ENCODE results near the gene ST6GAL1.
A peak's percentile ranks its signal among the peaks of the same experiment; 100 is the strongest.

Gene ST6GAL1

DNA sequence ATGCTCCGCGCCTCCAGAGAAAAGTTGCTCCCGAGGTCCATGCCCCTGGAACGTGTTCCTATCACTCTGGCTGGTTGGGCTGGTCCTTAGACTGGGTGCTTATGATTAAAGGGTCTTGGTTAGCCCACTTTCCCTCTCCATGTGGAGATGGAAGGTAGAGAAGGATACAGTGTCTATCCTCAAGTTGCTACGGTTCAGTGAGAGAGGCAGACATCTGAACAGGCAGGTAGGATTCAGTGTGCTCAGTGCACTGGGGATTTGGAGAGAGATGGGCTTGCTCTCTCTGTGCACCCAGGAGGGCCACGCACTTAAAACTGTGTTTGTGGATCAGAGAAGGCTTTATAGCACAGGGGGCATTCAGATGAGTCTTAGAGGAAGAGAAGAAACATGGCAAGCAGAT, 146.0 kb downstream of the ST6GAL1 start:
- Histone ChIP-seq H3K27me3 (ENCODE audit: insufficient read depth, low read length) (no peaks in the 10 kb centered on the region), H3K4me1 (ENCODE audit: insufficient read depth, low read length) (peaks cover 22% of the 10 kb centered on the region), H3K36me3 (ENCODE audit: insufficient read depth, low read length) (peaks cover 64% of the 10 kb centered on the region), H3K9ac (ENCODE audit: low read depth, low read length) (no peak overlapping the region), H3K9me3 (ENCODE audit: insufficient read depth, low read depth, low read length) (no peaks in the 10 kb centered on the region), H3K4me3 (ENCODE audit: low read length) (no peak overlapping the region), H3K27ac (ENCODE audit: low read depth, low read length) (no peak overlapping the region)
- WGBS: 94% methylated on average over 6 of the region's 6 CpGs

GRCh38 chr3:187077085-187077484, 146.8 kb downstream of the ST6GAL1 start:
- no peaks in the 10 kb centered on the region for H3K9me3 ChIP-seq (ENCODE audit: insufficient read depth, low read depth, low read length)
- H3K4me3 ChIP-seq (ENCODE audit: low read length): no peak overlapping the region
- H3K4me1 ChIP-seq (ENCODE audit: insufficient read depth, low read length): peaks cover 18% of the 10 kb centered on the region
- H3K27ac ChIP-seq (ENCODE audit: low read depth, low read length): no peak overlapping the region
- H3K27me3 ChIP-seq (ENCODE audit: insufficient read depth, low read length): no peaks in the 10 kb centered on the region
- peaks cover 60% of the 10 kb centered on the region for H3K36me3 ChIP-seq (ENCODE audit: insufficient read depth, low read length)
- WGBS: 93% methylated on average over 3 of the region's 3 CpGs
- H3K9ac ChIP-seq (ENCODE audit: low read depth, low read length): no peak overlapping the region

- Histone ChIP-seq H3K9ac (ENCODE audit: low read depth, low read length) (no peak overlapping the region), H3K36me3 (ENCODE audit: insufficient read depth, low read length) (peaks cover 56% of the 10 kb centered on the region), H3K4me1 (ENCODE audit: insufficient read depth, low read length) (peaks cover 14% of the 10 kb centered on the region), H3K4me3 (ENCODE audit: low read length) (no peak overlapping the region), H3K27ac (ENCODE audit: low read depth, low read length) (no peak overlapping the region), H3K9me3 (ENCODE audit: insufficient read depth, low read depth, low read length) (no peaks in the 10 kb centered on the region), H3K27me3 (ENCODE audit: insufficient read depth, low read length) (no peaks in the 10 kb centered on the region)
- WGBS: 90% methylated on average over 5 of the region's 5 CpGs
Measured at GRCh38 chr3:187077537-187077936, 147.2 kb downstream of the ST6GAL1 start.

DNA sequence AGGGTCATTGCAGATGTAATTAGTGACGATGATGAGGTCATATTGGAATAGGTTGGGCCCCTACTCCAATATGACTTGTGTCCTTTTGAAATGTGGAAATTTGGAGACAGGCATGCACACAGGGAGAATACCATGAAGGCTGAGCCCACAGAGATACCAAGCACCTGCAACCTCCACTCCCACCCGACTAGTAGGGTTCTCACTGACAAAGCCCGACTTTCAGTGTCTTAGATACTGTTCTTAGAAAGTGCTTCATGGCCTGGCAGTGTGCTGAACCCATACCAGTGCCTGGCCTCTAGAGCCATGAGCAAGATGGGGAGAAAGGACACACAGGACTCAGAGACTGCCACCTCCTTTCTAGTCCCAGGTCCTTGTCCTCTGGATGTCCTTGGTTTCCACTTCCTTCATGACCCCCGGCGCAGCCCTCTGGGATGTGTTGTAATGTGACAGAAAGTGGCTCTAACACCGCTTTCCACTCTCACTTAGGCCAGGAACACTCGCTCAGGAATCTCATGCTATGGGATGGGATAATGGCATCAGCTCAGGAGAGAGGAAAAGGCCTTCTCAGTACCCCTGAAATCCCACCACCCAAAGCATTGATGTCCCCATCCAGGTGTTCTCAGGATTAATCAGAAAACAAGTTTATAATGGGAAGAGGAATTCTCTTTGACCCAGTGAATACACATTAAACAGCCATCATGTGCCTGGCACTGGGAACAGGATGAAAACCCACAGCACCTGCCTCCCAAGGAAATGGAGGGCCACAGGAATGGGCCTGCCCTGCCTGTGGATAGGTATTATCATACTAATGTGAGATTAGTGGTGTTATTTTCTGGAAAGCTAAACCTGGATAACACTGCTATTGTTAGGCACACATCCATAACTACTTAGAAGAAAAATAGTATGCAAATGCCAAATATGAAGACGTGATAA, 149.0 kb downstream of the ST6GAL1 start:
- peak overlapping the region; percentile 24; the same call in 1 of the 2 replicates for H3K27ac ChIP-seq (ENCODE audit: low read depth, low read length)
- peaks cover 38% of the 10 kb centered on the region for H3K36me3 ChIP-seq (ENCODE audit: insufficient read depth, low read length)
- H3K9me3 ChIP-seq (ENCODE audit: insufficient read depth, low read depth, low read length): no peaks in the 10 kb centered on the region
- peaks cover 15% of the 10 kb centered on the region for H3K4me1 ChIP-seq (ENCODE audit: insufficient read depth, low read length)
- H3K27me3 ChIP-seq (ENCODE audit: insufficient read depth, low read length): no peaks in the 10 kb centered on the region
- H3K9ac ChIP-seq (ENCODE audit: low read depth, low read length): no peak overlapping the region
- H3K4me3 ChIP-seq (ENCODE audit: low read length): no peak overlapping the region
- WGBS: 89% methylated on average over 7 of the region's 8 CpGs

GRCh38 chr3:187080799-187081450, 150.6 kb downstream of the ST6GAL1 start:
- Histone ChIP-seq H3K9ac (ENCODE audit: low read depth, low read length) (no peak overlapping the region), H3K36me3 (ENCODE audit: insufficient read depth, low read length) (peaks cover 23% of the 10 kb centered on the region), H3K4me1 (ENCODE audit: insufficient read depth, low read length) (peaks cover 20% of the 10 kb centered on the region), H3K9me3 (ENCODE audit: insufficient read depth, low read depth, low read length) (peaks cover 3% of the 10 kb centered on the region; the same call in 1 of the 2 replicates), H3K4me3 (ENCODE audit: low read length) (no peak overlapping the region), H3K27me3 (ENCODE audit: insufficient read depth, low read length) (no peaks in the 10 kb centered on the region), H3K27ac (ENCODE audit: low read depth, low read length) (no peak overlapping the region)
- 91% methylated on average over 13 of the region's 13 CpGs for WGBS

GRCh38 chr3:187082758-187083375, 152.5 kb downstream of the ST6GAL1 start:
- peaks cover 15% of the 10 kb centered on the region; the same call in 1 of the 2 replicates for H3K9me3 ChIP-seq (ENCODE audit: insufficient read depth, low read depth, low read length)
- no peak overlapping the region for H3K9ac ChIP-seq (ENCODE audit: low read depth, low read length)
- no peak overlapping the region for H3K27ac ChIP-seq (ENCODE audit: low read depth, low read length)
- H3K36me3 ChIP-seq (ENCODE audit: insufficient read depth, low read length): peaks cover 4% of the 10 kb centered on the region
- no peak overlapping the region for H3K4me3 ChIP-seq (ENCODE audit: low read length)
- no peaks in the 10 kb centered on the region for H3K27me3 ChIP-seq (ENCODE audit: insufficient read depth, low read length)
- 92% methylated on average over 6 of the region's 6 CpGs for WGBS
- peaks cover 20% of the 10 kb centered on the region for H3K4me1 ChIP-seq (ENCODE audit: insufficient read depth, low read length)

DNA sequence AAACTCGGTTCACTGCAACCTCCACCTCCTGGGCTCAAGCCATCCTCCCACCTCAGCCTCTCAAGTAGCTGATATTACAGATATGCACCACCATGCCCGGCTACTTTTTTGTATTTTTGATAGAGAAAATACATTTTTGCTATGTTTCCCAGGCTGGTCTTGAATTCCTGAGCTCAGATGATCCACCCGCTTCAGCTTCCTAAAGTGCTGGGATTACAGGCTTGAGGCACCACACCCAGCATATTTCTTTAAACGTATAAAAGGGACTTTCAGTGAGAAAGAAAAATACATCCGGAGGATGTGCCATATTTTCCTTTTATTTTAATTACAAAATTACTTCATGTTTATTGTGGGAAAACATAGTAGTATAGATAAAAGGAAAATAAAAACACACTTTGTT, 153.8 kb downstream of the ST6GAL1 start:
- H3K4me1 ChIP-seq (ENCODE audit: insufficient read depth, low read length): peaks cover 20% of the 10 kb centered on the region
- peaks cover 22% of the 10 kb centered on the region; the same call in 1 of the 2 replicates for H3K9me3 ChIP-seq (ENCODE audit: insufficient read depth, low read depth, low read length)
- no peaks in the 10 kb centered on the region for H3K27me3 ChIP-seq (ENCODE audit: insufficient read depth, low read length)
- no peak overlapping the region for H3K4me3 ChIP-seq (ENCODE audit: low read length)
- no peak overlapping the region for H3K27ac ChIP-seq (ENCODE audit: low read depth, low read length)
- no peak overlapping the region for H3K9ac ChIP-seq (ENCODE audit: low read depth, low read length)
- H3K36me3 ChIP-seq (ENCODE audit: insufficient read depth, low read length): no peaks in the 10 kb centered on the region
- 81% methylated on average over 4 of the region's 5 CpGs for WGBS

- WGBS: 91% methylated on average over 1 of the region's 2 CpGs
- no peak overlapping the region for H3K4me3 ChIP-seq (ENCODE audit: low read length)
- H3K9ac ChIP-seq (ENCODE audit: low read depth, low read length): no peak overlapping the region
- no peaks in the 10 kb centered on the region for H3K27me3 ChIP-seq (ENCODE audit: insufficient read depth, low read length)
- no peak overlapping the region for H3K27ac ChIP-seq (ENCODE audit: low read depth, low read length)
- H3K36me3 ChIP-seq (ENCODE audit: insufficient read depth, low read length): no peaks in the 10 kb centered on the region
- H3K9me3 ChIP-seq (ENCODE audit: insufficient read depth, low read depth, low read length): peaks cover 22% of the 10 kb centered on the region; the same call in 1 of the 2 replicates
- peaks cover 17% of the 10 kb centered on the region for H3K4me1 ChIP-seq (ENCODE audit: insufficient read depth, low read length)
Measured at GRCh38 chr3:187084580-187084979, 154.3 kb downstream of the ST6GAL1 start.

GRCh38 chr3:187085021-187085666, 154.8 kb downstream of the ST6GAL1 start:
- Histone ChIP-seq H3K27me3 (ENCODE audit: insufficient read depth, low read length) (no peaks in the 10 kb centered on the region), H3K9me3 (ENCODE audit: insufficient read depth, low read depth, low read length) (peaks cover 22% of the 10 kb centered on the region; the same call in 1 of the 2 replicates), H3K4me1 (ENCODE audit: insufficient read depth, low read length) (peaks cover 13% of the 10 kb centered on the region), H3K9ac (ENCODE audit: low read depth, low read length) (no peak overlapping the region), H3K36me3 (ENCODE audit: insufficient read depth, low read length) (no peaks in the 10 kb centered on the region), H3K27ac (ENCODE audit: low read depth, low read length) (no peak overlapping the region), H3K4me3 (ENCODE audit: low read length) (no peak overlapping the region)
- 95% methylated on average over 5 of the region's 5 CpGs for WGBS

GRCh38 chr3:187085933-187086332, 155.6 kb downstream of the ST6GAL1 start:
- Histone ChIP-seq H3K9me3 (ENCODE audit: insufficient read depth, low read depth, low read length) (peaks cover 22% of the 10 kb centered on the region; the same call in 1 of the 2 replicates), H3K9ac (ENCODE audit: low read depth, low read length) (no peak overlapping the region), H3K4me1 (ENCODE audit: insufficient read depth, low read length) (peaks cover 9% of the 10 kb centered on the region), H3K27me3 (ENCODE audit: insufficient read depth, low read length) (no peaks in the 10 kb centered on the region), H3K4me3 (ENCODE audit: low read length) (no peak overlapping the region), H3K27ac (ENCODE audit: low read depth, low read length) (no peak overlapping the region), H3K36me3 (ENCODE audit: insufficient read depth, low read length) (no peaks in the 10 kb centered on the region)
- WGBS: 86% methylated on average over 1 of the region's 1 CpG

All from HUES64 (cell line).